Omental fat pad (tissue), 4 donors: ENCODE data around the gene AKAP7. TPM values are rescaled to one million over a fixed set of nuclear protein-coding genes. Genes with fewer than 3 reads are reported as not detected.

ENCODE experiments used
- ATAC-seq: fragments of 150-250 bp; one replicate; pipeline ENCODE4 v1.9.1; 2016; ENCODE audit warnings: mild to moderate bottlenecking, moderate library complexity; ENCODE audit not compliant: low FRiP score
- DNase-seq: peaks from one replicate; pipeline ENCODE4 v3.0.0-alpha.2; 2019; ENCODE audit warnings: low spot score
- total RNA-seq, 4 donors: library from RNA; depleted of rRNA; stranded (reverse); fragments of >200 nt; gene quantifications; one replicate each; pipeline ENCODE4 v1.1.0, GENCODE V29; 2016
- TF ChIP-seq, protein P1 (sequence below), 3 donors: fragments of 450-650 bp; IDR thresholded peaks; one replicate each; pipeline ENCODE4 v1.5.1; 2016 to 2017; ENCODE audit warnings: antibody characterized with exemption in 3 of 3, mild to moderate bottlenecking in 3 of 3, moderate library complexity in 2 of 3

The AKAP7 gene
- total RNA-seq, 4 donors from 2014 or later = 8.1 to 16.6 (median 10.7) TPM

DNA sequence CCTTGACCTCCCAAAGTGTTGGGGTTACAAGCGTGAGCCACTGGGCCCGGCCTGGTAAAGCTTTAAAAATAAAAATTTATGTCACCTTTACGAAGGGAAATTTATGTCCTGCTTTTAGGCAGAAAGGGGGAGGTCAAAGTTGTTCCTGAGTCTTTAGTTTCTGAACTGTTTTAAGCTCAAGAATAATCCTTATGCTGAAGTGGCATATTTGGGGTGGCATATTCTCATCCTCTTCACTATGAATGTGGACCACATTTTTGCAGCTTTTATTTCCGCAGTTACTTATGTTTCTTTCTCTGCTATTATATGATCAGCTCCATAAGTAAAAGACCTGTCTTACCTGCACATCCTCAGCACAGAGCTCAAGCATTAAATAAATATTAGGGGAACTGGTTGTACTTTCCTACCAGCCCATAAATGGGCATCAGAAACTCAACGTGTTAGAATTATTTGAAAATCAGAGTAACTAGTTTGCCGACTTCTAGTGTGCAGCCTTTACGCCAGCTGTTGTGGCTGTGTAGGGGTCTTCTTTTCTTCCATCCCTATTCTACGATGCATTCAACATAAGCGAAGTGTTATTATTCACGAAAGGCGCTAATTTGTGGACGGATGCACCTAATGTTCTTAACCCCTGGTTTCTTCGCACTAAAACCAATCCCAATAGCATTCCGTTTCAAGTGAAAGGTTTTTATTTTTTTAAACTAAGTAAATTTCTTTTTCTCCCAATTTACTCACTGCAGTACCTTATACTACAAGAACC is 867 bp upstream of the AKAP7 start:
- DNase-seq = no peak
- ATAC-seq = no peak
- TF ChIP-seq, protein P1, sequence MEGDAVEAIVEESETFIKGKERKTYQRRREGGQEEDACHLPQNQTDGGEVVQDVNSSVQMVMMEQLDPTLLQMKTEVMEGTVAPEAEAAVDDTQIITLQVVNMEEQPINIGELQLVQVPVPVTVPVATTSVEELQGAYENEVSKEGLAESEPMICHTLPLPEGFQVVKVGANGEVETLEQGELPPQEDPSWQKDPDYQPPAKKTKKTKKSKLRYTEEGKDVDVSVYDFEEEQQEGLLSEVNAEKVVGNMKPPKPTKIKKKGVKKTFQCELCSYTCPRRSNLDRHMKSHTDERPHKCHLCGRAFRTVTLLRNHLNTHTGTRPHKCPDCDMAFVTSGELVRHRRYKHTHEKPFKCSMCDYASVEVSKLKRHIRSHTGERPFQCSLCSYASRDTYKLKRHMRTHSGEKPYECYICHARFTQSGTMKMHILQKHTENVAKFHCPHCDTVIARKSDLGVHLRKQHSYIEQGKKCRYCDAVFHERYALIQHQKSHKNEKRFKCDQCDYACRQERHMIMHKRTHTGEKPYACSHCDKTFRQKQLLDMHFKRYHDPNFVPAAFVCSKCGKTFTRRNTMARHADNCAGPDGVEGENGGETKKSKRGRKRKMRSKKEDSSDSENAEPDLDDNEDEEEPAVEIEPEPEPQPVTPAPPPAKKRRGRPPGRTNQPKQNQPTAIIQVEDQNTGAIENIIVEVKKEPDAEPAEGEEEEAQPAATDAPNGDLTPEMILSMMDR (IDR thresholded peaks at IDR 0.05) = no peak

DNA sequence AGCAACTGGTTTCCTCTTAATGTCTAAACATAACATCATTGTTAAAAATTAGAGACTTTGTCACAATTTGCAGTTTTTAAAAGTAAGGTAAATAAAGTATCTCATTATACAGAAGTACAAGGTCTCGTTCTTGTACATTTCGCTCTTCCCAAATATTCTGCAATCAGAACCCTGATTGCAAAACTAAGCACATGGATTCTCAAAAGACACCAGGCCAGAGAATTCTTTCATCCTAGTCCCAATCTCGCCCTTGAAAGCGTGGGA is 355 bp upstream of the AKAP7 start:
- TF ChIP-seq, protein P1 (IDR thresholded peaks at IDR 0.05) = no peak
- DNase-seq (no peak), ATAC-seq (no peak)

DNA sequence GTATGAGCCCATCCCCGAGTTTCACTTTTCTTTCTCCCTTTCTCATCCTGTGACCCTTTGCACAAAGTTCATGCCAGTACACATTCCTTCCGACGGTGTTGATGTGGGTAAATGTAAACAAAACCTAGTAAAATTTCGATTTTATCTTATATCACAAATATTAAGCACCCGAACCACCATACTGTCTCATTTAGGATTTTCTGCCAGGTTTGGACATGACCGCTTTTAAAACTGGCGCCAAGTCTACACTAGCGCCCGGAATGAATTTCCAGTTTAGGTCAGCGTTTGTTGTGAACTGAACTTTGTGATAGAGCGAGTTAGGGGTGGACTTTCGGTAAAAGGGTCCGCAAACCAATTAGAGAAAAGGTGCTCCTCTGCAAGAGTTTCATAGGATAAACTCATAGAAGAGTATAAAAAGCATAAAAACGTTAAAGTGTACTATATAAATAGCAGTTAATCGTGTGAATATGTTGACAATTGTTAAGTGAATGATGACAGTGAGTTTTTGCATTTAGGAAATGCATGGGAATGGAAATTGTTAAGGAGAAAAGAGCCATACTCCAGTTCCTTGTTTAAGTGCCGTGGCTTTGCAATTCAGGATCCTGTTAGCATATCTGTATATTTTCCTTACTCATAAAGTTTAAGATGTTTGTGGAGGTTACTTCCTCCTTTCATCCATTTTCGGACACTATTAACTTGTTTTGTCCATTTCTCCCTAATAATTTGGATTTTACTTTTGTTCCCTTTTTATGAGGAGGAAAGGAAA is 937 bp downstream of the AKAP7 start:
- DNase-seq (no peak), ATAC-seq (peak; percentile 41)
- TF ChIP-seq, protein P1 (IDR thresholded peaks at IDR 0.05) = no peak

DNA sequence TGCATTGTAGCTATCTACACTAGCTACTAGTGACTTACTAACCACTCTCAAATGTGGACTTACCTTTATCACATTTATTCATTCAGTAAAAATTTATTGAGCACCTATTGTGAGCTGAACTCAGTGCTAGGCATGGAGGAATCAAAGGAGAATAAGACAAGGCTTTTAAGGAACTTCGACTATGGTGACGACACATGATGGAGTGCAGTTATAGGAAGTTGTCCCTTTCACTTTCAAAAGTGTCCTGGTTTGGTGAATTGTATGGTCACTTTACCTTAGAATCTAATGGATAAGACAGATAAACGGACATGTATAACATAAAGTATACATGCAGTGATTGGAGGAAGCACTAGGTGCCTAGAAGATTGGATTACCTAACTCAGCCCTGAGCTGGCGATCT is 4.3 kb downstream of the AKAP7 start:
- ATAC-seq = no peak

DNA sequence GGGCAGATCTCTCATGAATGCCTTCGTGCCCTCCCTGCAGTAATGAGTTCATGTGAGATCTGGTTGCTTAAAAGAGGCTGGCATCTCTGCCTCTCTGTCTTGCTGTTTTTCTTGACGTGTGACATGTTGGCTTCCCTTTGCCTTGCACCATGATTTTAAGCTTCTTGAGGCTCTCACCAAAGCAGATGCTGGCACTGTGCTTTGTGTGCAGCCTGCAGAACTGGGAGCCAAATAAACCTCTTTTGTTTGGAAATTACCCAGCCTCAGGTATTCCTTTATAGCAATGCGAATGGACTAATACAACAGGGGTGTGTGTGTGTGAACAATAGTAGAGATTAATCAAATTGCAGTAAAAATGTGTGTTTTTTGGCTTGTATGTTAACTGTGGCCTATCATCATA is 8.1 kb downstream of the AKAP7 start:
- ATAC-seq (no peak), DNase-seq (no peak)
- TF ChIP-seq, protein P1 (IDR thresholded peaks at IDR 0.05) = no peak

More for the DNA sequence above, 4.3 kb downstream of the AKAP7 start:
- no peak for DNase-seq
- TF ChIP-seq, protein P1 (IDR thresholded peaks at IDR 0.05) = no peak

DNA sequence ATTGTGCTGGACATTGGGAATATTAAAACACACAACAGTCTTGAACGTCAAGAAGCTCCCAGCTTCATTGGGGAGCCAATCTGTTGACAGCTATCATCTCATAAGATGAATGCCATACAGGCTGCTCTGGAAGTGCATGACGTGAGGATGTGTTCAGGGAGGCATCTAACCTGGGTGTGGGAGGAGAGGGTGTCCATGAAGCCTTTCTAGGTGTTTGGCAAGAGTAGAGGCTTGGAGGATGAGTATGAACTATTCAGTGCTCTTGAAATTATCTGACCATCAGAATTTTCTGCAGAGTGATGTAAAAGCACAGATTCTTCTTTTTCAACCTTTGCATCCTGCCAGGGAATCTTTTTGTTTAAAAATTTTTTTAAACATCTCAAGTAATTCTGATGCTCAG is 11.6 kb downstream of the AKAP7 start:
- TF ChIP-seq, protein P1 (IDR thresholded peaks at IDR 0.05) = no peak
- ATAC-seq (peak; percentile 68), DNase-seq (no peak)

DNA sequence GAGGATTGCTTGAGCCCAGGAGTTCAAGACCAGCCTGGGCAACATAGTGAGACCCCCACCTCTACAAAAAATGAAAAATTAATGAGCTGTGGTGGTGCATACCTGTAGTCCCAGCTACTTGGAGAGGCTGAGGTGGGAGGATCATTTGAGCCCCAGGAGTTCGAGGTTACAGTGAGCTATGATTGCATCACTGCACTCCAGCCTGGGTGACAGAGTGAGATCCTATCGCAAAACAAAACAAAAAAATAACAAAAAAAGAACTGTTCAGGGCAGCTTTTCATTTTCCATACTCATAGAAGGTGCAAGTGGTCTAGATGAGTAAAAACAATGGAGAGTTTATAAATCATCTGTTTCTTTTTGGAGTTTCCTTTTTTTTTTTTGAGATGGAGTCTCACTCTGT is 21.1 kb downstream of the AKAP7 start:
- ATAC-seq = no peak
- TF ChIP-seq, protein P1 (IDR thresholded peaks at IDR 0.05) = no peak
- DNase-seq = no peak
